Lower leg skin (tissue), 4 donors: ENCODE data around the gene SEC31A. TPM values are rescaled to one million over a fixed set of nuclear protein-coding genes. Genes with fewer than 3 reads are reported as not detected.
"Not testable (repeated sequence)": the region's sequence is repeated elsewhere in the genome, so short reads cannot be mapped to it uniquely, and the experiment has no call there.

Experiments
- DNase-seq, 2 donors: peaks; one replicate each; pipeline ENCODE4 v3.0.0-alpha.2; 2019; ENCODE audit warnings: low spot score in 2 of 2
- H3K4me3 ChIP-seq: fragments of 200-600 bp; sonication (generic); 2 replicates; pipeline ENCODE4 v1.5.1; 2017; ENCODE audit warnings: mild to moderate bottlenecking, low read depth; ENCODE audit not compliant: poor library complexity, severe bottlenecking
- CTCF ChIP-seq, 3 donors: fragments of 450-650 bp; IDR thresholded peaks; one replicate each; pipeline ENCODE4 v1.5.1; 2016; ENCODE audit warnings: antibody characterized with exemption in 3 of 3, mild to moderate bottlenecking in 3 of 3, moderate library complexity in 2 of 3
- POLR2A ChIP-seq, 2 donors: fragments of 450-650 bp; IDR thresholded peaks; one replicate each; pipeline ENCODE4 v1.6.1; 2016 to 2017; ENCODE audit warnings: antibody characterized with exemption in 2 of 2, mild to moderate bottlenecking in 1 of 2, moderate library complexity in 1 of 2
- WGBS, 2 donors: methylation state at CpG; one replicate each; pipeline ENCODE4 v1.1.5; 2018; 5-methylcytosine and 5-hydroxymethylcytosine counted together
- intact Hi-C: fragments of 100-400 bp; cut with DNase I; formaldehyde crosslinking; loops from one replicate; pipeline ENCODE4 v1.15.0; 2023; ENCODE audit warnings: low total_unique reads
- total RNA-seq, 4 donors: library from RNA; depleted of rRNA; stranded (reverse); fragments of >200 nt; gene quantifications; one replicate each; pipeline ENCODE4 v1.1.0, GENCODE V29; 2016

Gene SEC31A
- total RNA-seq, 4 donors from 2014 or later = 100 to 166 (median 118) TPM

- intact Hi-C loops = no loop called here
- TF ChIP-seq CTCF (IDR thresholded peaks at IDR 0.05) = no peak
- TF ChIP-seq POLR2A (IDR thresholded peaks at IDR 0.05) = no peak
- H3K4me3 ChIP-seq = no peak overlapping the region
- DNase-seq = no peak
These were observed 40.3 kb downstream of the SEC31A start for GRCh38 chr4:82850684-82851083.

- DNase-seq = no peak
- TF ChIP-seq CTCF (IDR thresholded peaks at IDR 0.05) = no peak
- no peak for TF ChIP-seq POLR2A (IDR thresholded peaks at IDR 0.05)
- intact Hi-C loops = no loop called here
- 52 to 66% methylated on average over 3 of the region's 3 CpGs for WGBS, 2 donors
- no peak overlapping the region for H3K4me3 ChIP-seq
These were observed 42.2 kb downstream of the SEC31A start for GRCh38 chr4:82848706-82849105.

- no peak overlapping the region for H3K4me3 ChIP-seq
- intact Hi-C loops = no loop called here
- no peak for TF ChIP-seq POLR2A (IDR thresholded peaks at IDR 0.05)
- TF ChIP-seq CTCF (IDR thresholded peaks at IDR 0.05) = no peak
- no peak for DNase-seq
These were observed 48.4 kb downstream of the SEC31A start for GRCh38 chr4:82842593-82842992.

- intact Hi-C loops = no loop called here
- DNase-seq = no peak
- TF ChIP-seq POLR2A (IDR thresholded peaks at IDR 0.05) = no peak
- TF ChIP-seq CTCF (IDR thresholded peaks at IDR 0.05) = no peak
- 74 to 90% methylated on average over 1 of the region's 1 CpG for WGBS, 2 donors
- no peak overlapping the region for H3K4me3 ChIP-seq
These were observed 51.3 kb downstream of the SEC31A start for GRCh38 chr4:82839624-82840023.

GRCh38 chr4:82833696-82834313 lies 57.1 kb downstream of the SEC31A start:
- intact Hi-C loops = no loop called here
- H3K4me3 ChIP-seq = no peak overlapping the region
- WGBS, 2 donors = 35 to 39% methylated on average over 1 of the region's 1 CpG
- no peak for TF ChIP-seq POLR2A (IDR thresholded peaks at IDR 0.05)
- TF ChIP-seq CTCF (IDR thresholded peaks at IDR 0.05) = no peak
- no peak for DNase-seq

GRCh38 chr4:82833060-82833459 lies 57.9 kb downstream of the SEC31A start:
- WGBS, 2 donors = 94 to 95% methylated on average over 4 of the region's 4 CpGs
- intact Hi-C loops = not testable (repeated sequence)

More at GRCh38 chr4:82833060-82833459, 57.9 kb downstream of the SEC31A start:
- not testable (repeated sequence) for H3K4me3 ChIP-seq, DNase-seq
